Measurements from ENCODE around the gene KAZN.

The KAZN gene

DNA sequence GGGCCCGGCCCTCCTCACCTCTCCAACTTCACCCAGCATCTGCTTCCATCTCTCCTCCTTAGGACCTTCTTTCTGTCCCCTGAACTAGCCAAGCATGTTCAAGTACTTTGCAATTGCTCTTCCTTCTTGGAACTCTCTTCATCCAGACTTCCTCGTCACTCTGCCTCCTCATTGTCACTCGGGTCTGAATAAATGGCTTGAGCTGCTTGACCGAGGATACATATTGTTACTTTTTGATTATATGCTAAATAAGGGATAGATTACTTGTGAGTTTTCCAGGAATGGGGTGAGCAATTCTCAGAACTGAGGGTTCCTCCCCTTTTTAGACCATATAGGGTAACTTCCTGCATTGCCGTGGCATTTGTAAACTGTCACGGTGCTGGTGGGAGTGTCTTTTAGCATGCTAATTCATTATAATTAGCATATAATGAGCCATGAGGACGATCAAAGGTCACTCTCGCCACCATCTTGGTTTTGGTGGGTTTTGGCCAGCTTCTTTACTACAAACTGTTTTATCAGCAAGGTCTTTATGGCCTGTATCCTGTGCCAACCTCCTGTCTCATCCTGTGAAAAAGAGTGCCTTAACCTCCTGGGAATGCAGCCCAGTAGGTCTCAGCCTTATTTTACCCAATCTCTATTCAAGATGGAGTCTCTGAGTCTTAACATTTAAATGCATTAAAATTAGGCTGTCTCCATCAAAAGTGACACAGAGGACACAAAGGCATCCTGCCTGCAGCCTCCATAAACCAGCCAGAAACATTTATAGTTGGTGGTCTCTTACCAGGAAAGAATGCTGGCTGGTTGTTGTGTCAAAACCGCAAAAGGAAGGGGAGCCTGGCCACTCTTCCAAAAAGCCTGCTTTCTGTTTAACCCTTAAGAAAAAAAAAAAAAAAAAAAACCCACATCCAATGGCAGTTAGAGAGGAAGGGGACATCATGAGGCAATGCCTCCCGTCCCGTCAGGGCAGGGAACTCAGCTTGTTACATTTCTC lies 179.3 kb downstream of the KAZN start:
- no peak for DNase-seq

DNA sequence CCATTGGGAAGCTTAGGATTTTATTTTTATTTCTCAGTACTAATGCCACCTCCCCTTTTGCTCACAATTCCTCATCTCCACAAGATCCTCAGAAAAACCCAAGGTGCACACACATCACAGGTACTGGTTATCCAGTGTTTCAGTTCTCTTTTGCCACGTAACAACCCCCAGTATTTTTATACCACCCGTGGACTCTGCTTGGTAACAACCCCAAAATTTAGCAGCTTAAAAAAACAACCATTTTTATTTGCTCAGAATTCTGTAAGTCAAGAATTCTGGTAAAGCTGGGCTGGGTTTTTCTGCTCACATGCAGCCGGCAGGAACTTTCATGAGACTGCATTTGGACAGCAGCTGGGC lies 180.0 kb downstream of the KAZN start:
- DNase-seq, result no peak

DNA sequence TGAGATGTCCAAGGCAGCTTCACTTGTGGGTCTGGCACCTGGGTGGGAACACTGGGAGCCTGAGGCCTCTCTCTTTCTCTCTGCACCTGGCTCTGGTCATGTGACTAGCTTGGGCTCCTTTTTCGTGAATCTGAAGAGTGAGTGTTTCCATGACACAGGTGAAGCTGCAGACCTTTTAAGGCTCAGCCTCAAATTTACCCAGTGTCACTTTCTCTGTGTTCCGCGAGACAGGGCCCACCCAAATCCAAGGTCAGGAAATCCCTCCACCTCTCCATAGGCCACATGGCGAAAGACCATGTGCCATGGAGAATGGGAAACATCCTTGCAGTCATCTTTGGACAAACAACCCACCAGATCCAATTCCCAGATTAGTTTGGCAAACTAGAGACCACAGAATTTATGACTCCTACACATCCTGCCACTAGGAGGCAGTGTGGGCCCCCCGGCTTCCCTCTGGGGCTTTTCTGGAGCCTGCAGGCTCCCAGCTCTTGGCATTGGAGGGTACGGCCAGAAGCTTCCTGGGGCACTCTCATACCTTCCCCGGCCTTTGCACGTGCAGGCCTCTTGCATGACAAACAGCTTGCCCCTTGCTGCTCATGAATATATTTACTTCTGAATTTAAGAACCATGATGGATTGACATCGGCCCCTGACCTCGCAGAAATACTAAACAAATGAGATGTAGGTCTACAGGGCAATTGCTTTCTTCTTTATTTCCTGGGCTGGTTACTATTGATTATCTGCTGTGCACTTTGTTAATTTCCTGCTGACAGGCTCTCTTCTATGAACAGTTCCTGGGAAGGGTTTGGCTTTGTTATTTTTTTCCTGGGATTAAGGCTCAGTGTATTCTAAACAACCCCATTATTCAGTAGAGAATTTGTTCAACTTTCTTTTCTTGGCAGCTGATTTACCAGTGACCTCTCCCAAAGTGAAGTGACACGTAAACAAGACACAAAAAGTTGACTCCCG lies 180.7 kb downstream of the KAZN start:
- DNase-seq, result no peak

DNA sequence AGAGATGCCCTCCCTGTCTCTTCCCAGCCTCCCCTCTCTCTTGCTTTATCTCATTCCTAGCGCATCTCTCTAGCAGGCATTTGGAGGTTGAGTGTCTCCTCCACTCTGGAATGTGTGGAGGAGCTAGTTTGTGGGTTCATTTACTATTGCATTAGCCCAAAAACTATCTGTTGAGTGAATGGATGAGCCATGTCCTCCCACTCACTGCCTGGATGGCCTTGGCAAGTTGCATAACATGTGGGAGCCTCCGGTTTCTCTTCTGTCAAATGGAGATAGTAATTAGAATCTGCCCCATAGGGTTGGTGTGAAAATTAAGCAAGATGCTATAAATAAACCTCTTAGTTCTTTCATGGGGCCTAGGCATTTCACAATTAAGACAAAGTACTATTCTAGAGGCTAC lies 181.8 kb downstream of the KAZN start:
- no peak for DNase-seq

DNA sequence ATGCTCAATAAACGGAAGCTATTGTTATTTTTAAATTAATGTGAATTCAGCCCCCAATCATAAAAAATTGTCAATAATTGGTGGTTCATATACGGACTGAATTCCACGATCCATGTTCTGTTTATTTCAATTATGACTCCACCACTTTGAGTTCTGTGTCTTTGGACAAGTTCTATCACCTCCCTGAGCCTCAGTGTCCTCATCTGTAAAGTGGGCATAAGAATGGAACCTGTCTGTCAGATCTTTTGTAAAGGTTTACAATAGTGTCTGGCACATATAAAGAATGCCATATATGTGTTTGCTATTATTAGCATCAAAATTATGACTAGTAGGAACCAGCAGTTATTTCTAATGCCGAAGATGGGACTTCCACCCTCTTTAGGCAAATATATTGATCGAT lies 183.3 kb downstream of the KAZN start:
- no peak for DNase-seq

DNA sequence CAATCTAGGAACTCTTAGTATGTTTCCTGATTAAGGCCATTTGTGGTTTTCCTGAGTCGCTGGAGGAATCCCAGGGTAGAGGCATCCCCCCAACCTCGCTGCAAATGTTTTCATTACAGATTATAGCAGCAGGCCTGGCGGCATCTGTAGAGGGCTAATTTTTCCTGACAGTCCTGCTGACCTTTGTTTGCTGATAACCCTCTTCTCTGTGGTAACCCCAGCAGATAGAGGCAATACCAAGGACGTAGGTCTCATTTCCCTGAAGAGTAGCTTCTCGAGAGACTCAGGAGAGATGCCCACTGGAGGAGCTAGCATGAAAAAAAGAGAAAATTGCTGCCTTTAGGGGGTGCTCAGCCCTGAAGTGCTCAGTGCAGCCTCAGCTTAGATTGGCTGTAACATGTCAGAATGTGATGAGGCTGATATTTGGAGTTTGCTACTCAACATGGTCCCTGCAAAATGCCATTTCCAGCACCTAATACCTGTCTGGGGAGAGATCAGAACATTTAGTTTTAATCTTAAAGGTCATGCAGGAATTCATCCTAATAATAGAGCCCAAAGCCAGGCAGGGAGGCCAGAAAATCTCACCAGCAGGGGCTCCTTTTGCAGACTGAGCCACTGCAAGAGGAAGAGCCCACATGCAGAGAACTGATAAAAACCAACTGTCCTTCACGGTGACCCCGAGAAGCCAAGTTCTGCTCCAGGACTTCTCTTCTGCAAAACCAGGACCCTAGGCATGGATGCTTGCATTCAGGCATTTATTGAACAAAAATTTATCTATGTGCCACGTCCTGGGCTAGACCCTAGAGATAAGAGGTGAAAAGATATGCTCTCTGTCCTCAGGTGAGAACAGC lies 184.5 kb downstream of the KAZN start:
- no peak for DNase-seq

DNA sequence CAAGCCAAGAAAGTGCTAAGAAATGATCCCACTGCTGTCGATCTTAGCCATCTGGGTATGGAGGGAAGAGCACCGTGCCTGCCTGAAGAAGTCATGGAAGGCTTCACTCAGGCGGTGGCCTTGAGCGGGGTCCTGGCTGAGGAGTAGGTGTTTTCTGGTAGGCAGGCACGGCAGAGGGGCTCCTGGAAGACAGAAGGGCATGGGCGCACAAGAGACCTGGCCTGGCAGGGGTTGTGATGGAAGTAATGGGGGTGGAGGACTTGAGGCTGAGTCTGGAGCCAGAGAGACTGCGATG lies 185.1 kb downstream of the KAZN start:
- DNase-seq, result no peak

DNA sequence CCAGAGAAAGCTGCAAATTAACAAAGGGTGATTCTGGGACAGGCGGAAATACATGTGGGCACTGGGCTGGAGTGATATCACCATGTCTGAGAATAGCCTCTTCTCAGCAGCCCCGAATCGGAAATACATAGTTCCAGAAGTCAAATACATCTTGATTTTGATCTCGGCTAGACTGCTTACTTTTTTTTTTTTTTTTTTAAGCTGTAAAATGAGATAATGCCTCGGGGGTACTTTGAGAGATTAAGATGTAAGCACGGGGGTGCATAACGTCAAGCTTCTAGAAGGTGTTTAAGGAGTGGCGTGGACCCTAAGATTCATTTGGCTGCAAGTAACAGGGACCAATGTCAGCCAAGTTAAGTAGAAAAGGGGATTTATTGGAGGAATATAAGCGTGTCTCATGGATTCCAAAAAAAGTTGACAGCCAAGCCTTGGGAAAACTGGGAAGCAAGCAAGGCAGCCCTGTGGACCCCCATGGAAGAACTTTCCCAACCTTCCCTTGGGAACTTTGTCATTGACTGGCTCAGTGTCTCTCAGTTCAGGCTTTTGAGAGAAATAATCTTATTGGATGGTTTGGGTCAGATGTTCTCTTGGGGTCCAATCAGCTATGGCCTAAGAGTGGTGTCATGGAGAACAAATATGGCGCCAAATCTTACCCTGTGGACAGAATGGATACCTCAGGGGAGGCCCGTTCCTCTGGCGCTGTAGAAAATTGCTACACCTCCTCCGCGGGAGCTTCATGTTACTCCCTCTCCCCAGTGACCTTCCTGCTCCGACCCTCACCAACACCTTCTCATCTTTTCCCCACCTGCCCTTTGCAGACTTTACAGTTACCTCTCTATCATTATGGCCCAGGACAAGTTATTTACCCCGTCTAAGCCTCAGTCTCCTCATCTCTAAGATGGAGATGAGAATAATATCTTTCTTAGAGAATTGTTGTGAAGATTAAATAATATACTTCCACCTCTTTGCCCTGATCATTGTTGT lies 186.6 kb downstream of the KAZN start:
- DNase-seq, result no peak

DNA sequence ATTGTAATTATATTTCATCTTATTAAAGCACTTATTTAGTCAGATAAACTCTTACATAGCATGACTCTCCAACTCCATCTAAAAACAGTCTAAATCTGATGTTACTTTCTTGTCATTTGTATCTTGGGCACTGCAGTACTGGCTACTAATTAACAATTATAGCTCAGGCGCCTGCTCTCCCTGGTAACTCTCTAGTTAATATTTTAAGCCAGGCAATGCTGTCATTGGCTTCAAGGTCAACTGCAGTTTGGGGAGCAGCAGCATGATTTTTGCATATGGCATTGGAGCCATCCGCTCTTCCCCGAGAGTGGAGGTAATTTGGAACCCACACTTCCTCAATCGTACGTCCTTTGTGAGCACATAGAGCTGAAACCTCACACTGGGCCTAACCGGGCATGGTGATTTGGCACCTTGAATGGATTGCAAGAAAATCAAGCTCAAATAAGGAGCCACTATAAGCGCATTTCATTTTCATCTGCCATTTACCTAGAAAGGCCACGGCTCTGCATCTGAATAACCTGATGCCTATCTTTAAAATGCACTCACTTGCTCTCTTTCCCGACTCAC lies 187.7 kb downstream of the KAZN start:
- no peak for DNase-seq

DNA sequence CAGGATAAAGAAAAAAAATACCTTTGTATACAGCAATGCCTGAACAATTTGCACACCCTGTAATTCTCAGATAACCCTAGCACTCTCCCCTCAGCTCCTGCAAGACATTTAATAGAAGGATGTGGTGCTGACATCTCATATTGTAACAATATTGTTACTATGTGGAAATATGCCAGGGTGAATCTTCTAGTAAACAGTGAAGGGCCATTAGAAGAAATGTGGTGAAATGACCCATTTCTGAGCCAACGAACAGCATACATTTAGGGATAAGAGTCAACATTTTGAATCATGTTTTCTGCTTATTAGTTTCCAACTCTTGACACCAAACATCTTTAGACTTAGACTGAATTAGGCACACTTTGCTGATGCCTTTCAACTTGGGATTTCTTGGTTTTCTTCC lies 188.2 kb downstream of the KAZN start:
- DNase-seq, result no peak

DNA sequence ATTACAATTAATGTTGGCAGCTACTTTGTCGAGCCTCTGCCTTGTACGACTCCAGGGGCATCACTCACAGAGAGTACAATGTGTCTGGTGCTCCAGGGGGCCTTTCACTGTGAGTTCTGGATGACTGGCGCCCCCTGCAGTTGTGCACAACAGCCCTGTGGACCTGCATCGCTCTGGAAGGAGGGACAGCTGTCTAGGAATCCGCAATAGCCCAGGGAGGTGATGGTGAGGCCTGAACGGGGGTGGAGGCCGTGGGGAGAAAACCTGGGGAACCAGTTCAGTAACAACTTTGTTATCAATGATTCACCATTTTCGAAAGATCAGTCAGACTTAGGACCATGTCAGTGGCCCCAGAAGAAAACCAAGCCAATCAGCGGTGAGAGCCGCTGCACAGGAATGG lies 189.1 kb downstream of the KAZN start:
- no peak for DNase-seq

DNA sequence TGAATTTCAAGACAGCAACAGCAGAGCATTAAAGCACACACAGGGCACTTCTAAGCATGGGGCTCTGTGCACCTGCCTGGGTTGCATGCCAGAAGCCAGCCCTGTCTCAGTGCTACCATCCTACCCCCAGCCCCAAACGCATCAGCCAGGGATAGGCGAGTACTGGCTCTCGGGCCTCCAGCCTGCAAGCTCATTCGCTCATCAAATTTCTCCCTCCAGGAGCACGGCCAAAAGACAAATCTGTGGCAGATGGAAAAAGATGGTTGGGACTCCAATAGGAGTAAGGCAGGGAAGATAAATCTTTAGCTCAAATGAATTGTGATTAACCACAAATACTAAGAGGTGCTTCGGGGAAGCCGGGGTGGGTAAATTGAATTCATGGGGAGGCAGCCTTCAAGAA lies 189.6 kb downstream of the KAZN start:
- no peak for DNase-seq

DNA sequence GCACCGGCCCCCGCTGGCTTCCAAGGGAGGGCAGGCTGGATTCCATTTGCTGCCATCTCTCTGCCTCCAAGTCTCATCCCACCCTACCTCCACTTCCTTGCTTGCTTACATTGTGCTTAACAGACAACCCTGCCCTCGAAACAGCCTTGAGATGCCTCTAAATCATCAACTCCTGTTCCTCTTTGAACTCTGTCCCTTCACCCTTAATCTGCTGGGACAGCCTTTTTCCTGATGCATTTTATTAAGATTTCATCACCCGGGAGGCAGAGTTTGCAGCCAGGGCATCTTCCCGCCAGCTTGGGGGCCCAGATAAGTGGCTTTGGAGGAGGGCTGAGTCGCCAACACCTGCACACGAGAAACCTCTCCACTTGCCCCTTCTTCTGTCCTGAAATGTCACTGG lies 192.5 kb downstream of the KAZN start:
- DNase-seq, result no peak

DNA sequence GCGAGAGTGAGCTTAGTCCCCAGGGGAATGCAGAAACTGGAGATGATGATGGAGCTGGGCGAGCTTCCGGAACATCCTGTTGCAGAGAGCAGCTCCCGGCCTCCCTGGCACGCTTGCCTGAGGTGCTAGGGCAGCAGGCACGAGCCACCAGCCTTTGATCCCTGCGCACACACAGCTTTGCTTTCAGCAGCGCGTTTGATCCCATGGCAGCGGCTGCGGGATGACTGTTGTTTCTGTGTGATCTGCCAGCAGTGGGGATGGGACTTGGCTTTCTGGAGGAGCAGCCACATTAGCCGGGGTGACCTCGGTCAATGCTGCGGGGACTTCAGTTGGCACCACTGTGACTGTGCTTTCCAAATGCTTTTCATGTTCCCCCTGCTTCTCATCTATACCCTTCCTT lies 193.2 kb downstream of the KAZN start:
- DNase-seq, result no peak

DNA sequence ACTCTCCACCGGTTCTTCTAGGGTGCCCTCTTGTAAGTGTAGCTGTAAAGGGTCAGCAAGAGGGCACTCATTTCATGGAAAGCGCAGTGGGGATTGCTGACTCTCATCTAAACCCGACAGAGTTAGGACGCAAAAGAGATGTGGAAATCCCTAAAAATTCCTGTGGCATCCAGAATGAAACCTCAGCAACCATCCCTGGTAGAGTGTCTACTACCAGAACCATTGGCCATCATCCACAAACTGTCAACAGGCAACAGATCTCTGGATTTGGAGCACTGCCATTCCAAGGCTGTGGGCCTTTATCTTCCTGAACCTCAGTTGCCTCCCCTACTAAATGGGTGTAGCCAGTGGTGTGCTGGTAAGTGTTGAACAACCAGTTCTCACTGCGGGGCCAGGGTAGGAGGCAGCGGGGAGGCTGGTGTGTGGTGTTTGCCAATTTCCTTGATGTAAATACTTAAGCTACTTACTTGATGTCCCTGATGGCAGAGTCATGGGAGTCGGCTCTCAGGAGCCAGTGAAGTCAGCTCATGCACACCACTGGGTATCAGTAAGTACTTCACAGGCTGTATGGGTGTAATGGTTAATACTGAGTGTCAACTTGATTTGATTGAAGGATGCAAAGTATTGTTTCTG lies 195.8 kb downstream of the KAZN start:
- no peak for DNase-seq

DNA sequence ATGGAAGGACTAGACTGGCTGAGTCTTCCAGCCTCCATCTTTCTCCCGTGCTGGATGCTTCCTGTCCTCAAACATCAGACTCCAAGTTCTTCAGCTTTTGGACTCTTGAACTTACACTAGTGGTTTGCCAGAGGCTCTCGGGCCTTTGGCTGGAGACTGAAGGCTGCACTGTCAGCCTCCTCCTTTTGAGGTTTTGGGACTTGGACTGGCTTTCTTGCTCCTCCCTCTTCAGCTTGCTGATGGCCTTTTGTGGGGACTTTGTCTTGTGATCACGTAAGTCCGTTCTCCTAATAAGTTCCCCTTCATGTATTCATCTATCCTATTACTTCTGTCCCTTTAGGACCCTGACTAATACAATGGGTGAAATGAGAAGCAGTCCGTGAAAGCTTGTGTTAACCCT lies 196.4 kb downstream of the KAZN start:
- no peak for DNase-seq

DNA sequence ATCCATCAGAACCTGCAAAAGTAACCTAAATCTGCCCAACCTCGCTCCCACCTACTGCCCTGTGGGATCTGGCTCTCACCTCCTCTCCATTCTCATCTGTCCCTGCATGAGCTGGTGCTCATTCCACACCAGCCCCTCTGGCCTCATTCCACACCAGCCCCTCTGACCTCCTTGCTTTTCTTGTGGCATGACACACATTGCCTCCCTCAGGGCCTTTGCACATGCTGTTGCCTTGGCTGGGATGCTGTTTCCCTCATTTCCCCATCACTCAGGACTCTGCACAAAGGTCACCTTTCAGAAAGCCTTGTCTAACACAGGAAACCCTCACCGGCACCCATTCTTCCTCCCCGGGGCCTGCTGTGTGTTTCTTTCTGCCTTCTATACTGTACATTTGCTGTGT lies 197.1 kb downstream of the KAZN start:
- DNase-seq, result no peak

DNA sequence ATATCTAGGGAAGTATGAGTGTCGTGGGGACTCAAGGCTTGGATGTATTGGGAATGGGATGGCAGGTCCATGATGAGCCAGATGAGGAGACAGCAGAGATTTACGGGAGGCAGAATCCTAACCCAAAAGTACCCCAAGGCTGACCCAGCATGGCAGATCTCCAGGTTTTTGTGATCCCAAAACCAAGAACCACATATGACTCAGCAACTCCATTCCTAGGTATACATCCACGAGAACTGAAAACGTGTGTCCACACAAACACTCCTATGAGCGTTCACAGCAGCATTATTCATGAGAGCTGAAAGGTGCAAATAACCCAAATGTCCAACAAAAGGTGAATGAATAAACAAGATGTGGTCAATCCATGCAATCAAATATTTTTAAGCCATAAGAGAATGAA lies 201.5 kb downstream of the KAZN start:
- DNase-seq, result no peak

DNA sequence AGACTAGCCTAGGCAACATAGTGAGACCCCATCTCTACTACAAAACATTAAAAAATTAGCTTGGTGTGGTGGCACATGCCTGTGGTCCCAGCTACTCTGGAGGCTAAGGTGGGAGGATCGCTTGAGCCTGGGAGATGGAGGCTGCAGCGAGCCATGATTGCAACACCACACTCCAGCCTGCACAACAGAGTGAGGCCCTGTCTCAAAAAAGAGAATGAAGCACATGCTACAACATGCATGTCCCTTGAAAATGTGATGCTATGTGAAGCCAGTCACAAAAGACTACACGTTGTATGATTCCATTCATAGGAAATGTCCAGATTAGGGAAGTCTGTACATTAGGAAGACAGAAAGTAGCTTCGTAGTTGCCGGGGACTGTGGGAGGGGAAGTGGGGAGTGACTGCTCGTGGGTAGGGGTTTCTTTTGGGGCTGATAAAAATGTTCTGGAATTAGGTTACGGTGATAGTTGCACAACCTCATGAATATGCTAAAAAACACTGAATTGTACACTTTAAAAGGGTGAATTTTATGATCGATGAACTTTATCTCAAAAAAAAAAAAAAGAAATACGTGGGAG lies 202.1 kb downstream of the KAZN start:
- DNase-seq, result no peak

DNA sequence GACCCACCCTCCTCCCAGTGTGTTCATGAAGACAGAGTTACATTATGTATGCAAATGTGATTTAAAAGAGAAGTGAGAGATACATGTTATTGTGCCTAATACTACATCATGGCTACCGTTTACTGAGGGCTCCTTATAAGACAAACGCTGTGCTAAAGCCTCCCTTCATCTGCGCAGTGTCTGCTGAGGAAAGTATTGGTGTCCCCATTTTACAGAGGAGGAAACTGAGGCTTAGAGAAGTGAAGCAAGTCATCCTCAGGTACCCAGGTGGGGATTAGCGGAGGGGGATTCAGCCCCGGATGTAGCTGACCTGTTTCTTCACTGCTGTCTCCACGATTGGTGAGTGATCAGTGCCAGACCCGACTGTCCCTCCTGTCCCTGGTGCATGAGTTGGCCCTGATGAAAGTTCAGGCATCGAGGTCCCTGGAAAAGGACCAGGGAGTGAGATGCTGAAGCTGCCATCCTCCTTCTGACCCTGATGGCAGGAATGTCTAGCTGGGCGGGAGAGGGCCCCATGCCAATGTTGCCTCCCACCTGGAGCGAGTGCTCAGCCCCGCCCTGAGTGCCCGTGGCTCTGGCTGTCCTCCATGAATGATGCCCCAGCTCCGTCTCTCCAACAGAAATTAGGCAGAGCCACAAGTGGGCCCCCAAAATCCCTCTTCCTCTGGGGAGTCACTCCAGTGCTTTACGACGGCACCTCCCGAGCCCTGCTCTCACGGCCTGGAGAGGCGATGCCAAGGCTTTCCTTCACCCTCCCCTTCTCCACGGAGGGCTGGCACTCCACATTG lies 204.7 kb downstream of the KAZN start:
- DNase-seq, result no peak

Data from CD4-positive, alpha-beta T cell treated with Interleukin-6 for 4 hours (primary cell).